Fibroblast of peridontal ligament (primary cell): Measurements from ENCODE around the gene OR56B4.

Experiments
- DNase-seq: peaks from one replicate; pipeline ENCODE4 v3.0.0-alpha.2; 2010; ENCODE audit errors: extremely low read depth

OR56B4 gene

DNA sequence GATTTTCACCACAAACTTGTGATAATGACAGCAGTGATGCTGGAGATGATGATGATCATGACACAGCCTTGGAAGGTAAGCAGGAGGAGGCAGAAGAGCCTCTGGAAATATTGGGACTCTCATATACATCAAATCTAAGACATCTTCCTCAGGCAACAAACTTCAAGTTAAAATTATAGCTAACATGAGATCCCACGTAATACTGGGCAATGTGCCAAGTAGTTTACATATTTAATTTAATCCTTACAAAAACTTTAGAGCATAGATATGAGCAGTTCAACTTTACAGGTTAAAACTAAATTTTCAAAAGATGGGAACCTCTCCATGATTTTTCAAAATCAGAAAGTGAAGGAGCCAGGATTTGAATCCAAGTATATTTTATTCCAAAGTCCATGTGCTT, 43.6 kb downstream of the OR56B4 start:
- no peak for DNase-seq

GRCh38 chr11:6152126-6152525, 44.6 kb downstream of the OR56B4 start:
- DNase-seq, result no peak

- DNase-seq, result no peak
Observed at GRCh38 chr11:6156628-6157359, 49.3 kb downstream of the OR56B4 start.
